Subcutaneous abdominal adipose tissue (tissue), 5 donors: Measurements from ENCODE around the gene MAGI1.

Experiments used
- H3K27ac ChIP-seq: one replicate; pipeline ENCODE4 v1.7.0; 2013; ENCODE audit warnings: low read depth, mild to moderate bottlenecking, inconsistent platforms, low read length, moderate library complexity
- H3K27me3 ChIP-seq, 5 donors: one replicate each; pipeline ENCODE4 v1.7.0; 2013; ENCODE audit warnings: low read length in 5 of 5, inconsistent platforms in 1 of 5; ENCODE audit not compliant: control insufficient read depth in 5 of 5, insufficient read depth in 4 of 5
- H3K36me3 ChIP-seq, 5 donors: one replicate each; pipeline ENCODE4 v1.7.0; 2013; ENCODE audit warnings: low read length in 5 of 5; ENCODE audit not compliant: control insufficient read depth in 5 of 5, insufficient read depth in 5 of 5
- H3K4me1 ChIP-seq, 5 donors: one replicate each; pipeline ENCODE4 v1.7.0; 2013; ENCODE audit warnings: low read length in 5 of 5, mild to moderate bottlenecking in 3 of 5, moderate library complexity in 1 of 5; ENCODE audit not compliant: control insufficient read depth in 5 of 5, insufficient read depth in 5 of 5
- H3K4me3 ChIP-seq, 5 donors: one replicate each; pipeline ENCODE4 v1.7.0; 2013; ENCODE audit warnings: low read length in 5 of 5, low read depth in 1 of 5
- H3K9ac ChIP-seq, 5 donors: one replicate each; pipeline ENCODE4 v1.7.0; 2013; ENCODE audit warnings: low read length in 5 of 5, mild to moderate bottlenecking in 4 of 5, moderate library complexity in 3 of 5
- H3K9me3 ChIP-seq, 5 donors: one replicate each; pipeline ENCODE4 v1.7.0; 2013; ENCODE audit warnings: low read length in 5 of 5; ENCODE audit not compliant: control insufficient read depth in 5 of 5
- donor health status: healthy.
- donor health status: healthy.
- donor health status: healthy.
- donor health status: healthy.
- donor health status: healthy.

MAGI1 gene

GRCh38 chr3:65352951-65353350 is 685.8 kb downstream of the MAGI1 start:
- no peaks in the 10 kb centered on the region for H3K27me3 ChIP-seq
- H3K9me3 ChIP-seq: no peaks in the 10 kb centered on the region
- no peak overlapping the region for H3K27ac ChIP-seq
- H3K4me3 ChIP-seq: no peak overlapping the region
- H3K9ac ChIP-seq: no peak overlapping the region
- peaks cover 0 to 23% (median 16%) of the 10 kb centered on the region in 5 donors for H3K4me1 ChIP-seq
- H3K36me3 ChIP-seq: peaks cover 0 to 6% (median 0%) of the 10 kb centered on the region in 5 donors

GRCh38 chr3:65351753-65352152 is 687.0 kb downstream of the MAGI1 start:
- Histone ChIP-seq H3K9me3 (no peaks in the 10 kb centered on the region), H3K4me3 (no peak overlapping the region), H3K27me3 (no peaks in the 10 kb centered on the region), H3K4me1 (peaks cover 0 to 18% (median 16%) of the 10 kb centered on the region in 5 donors), H3K27ac (no peak overlapping the region), H3K9ac (no peak overlapping the region), H3K36me3 (peaks cover 0 to 6% (median 0%) of the 10 kb centered on the region in 5 donors)

GRCh38 chr3:65350801-65351476 is 687.8 kb downstream of the MAGI1 start:
- peaks cover 0 to 3% (median 0%) of the 10 kb centered on the region in 5 donors for H3K36me3 ChIP-seq
- H3K27me3 ChIP-seq: no peaks in the 10 kb centered on the region
- H3K9ac ChIP-seq: no peak overlapping the region
- H3K9me3 ChIP-seq: no peaks in the 10 kb centered on the region
- H3K27ac ChIP-seq: no peak overlapping the region
- H3K4me1 ChIP-seq: peaks cover 0 to 16% (median 9%) of the 10 kb centered on the region in 5 donors
- no peak overlapping the region for H3K4me3 ChIP-seq

GRCh38 chr3:65348398-65348995 is 690.2 kb downstream of the MAGI1 start:
- H3K9me3 ChIP-seq: no peaks in the 10 kb centered on the region
- no peaks in the 10 kb centered on the region for H3K36me3 ChIP-seq
- H3K9ac ChIP-seq: no peak overlapping the region
- no peak overlapping the region for H3K4me3 ChIP-seq
- H3K27me3 ChIP-seq: no peaks in the 10 kb centered on the region
- H3K4me1 ChIP-seq: peaks cover 0 to 16% (median 9%) of the 10 kb centered on the region in 5 donors
- no peak overlapping the region for H3K27ac ChIP-seq

- Histone ChIP-seq H3K27ac (no peak overlapping the region), H3K9ac (no peak overlapping the region), H3K4me1 (peaks cover 0 to 16% (median 9%) of the 10 kb centered on the region in 5 donors), H3K4me3 (no peak overlapping the region), H3K9me3 (no peaks in the 10 kb centered on the region), H3K36me3 (no peaks in the 10 kb centered on the region), H3K27me3 (no peaks in the 10 kb centered on the region)
Measured at GRCh38 chr3:65347166-65347565, 691.6 kb downstream of the MAGI1 start.

- no peak overlapping the region for H3K4me3 ChIP-seq
- peaks cover 0 to 9% (median 7%) of the 10 kb centered on the region in 5 donors for H3K4me1 ChIP-seq
- H3K9me3 ChIP-seq: no peaks in the 10 kb centered on the region
- no peaks in the 10 kb centered on the region for H3K36me3 ChIP-seq
- H3K9ac ChIP-seq: no peak overlapping the region
- no peak overlapping the region for H3K27ac ChIP-seq
- no peaks in the 10 kb centered on the region for H3K27me3 ChIP-seq
Measured at GRCh38 chr3:65344846-65345245, 693.9 kb downstream of the MAGI1 start.

GRCh38 chr3:65344444-65344843 is 694.3 kb downstream of the MAGI1 start:
- Histone ChIP-seq H3K9ac (no peak overlapping the region), H3K27ac (no peak overlapping the region), H3K9me3 (no peaks in the 10 kb centered on the region), H3K4me3 (no peak overlapping the region), H3K36me3 (no peaks in the 10 kb centered on the region), H3K27me3 (no peaks in the 10 kb centered on the region), H3K4me1 (peaks cover 0 to 9% (median 7%) of the 10 kb centered on the region in 5 donors)

GRCh38 chr3:65343736-65344135 is 695.0 kb downstream of the MAGI1 start:
- H3K4me3 ChIP-seq: no peak overlapping the region
- H3K9me3 ChIP-seq: no peaks in the 10 kb centered on the region
- H3K9ac ChIP-seq: no peak overlapping the region
- no peaks in the 10 kb centered on the region for H3K36me3 ChIP-seq
- H3K4me1 ChIP-seq: peaks cover 0 to 11% (median 5%) of the 10 kb centered on the region in 5 donors
- no peaks in the 10 kb centered on the region for H3K27me3 ChIP-seq
- H3K27ac ChIP-seq: no peak overlapping the region

- Histone ChIP-seq H3K27me3 (no peaks in the 10 kb centered on the region), H3K9ac (no peak overlapping the region), H3K27ac (no peak overlapping the region), H3K9me3 (no peaks in the 10 kb centered on the region), H3K4me1 (peaks cover 0 to 10% (median under 1%) of the 10 kb centered on the region in 5 donors), H3K36me3 (no peaks in the 10 kb centered on the region), H3K4me3 (no peak overlapping the region)
Measured at GRCh38 chr3:65343026-65343425, 695.7 kb downstream of the MAGI1 start.

- Histone ChIP-seq H3K27me3 (no peaks in the 10 kb centered on the region), H3K4me3 (no peak overlapping the region), H3K36me3 (no peaks in the 10 kb centered on the region), H3K4me1 (peaks cover 0 to 10% (median 0%) of the 10 kb centered on the region in 5 donors), H3K9me3 (no peaks in the 10 kb centered on the region), H3K9ac (no peak overlapping the region), H3K27ac (no peak overlapping the region)
Measured at GRCh38 chr3:65342084-65342683, 696.5 kb downstream of the MAGI1 start.
